ENCODE measurements around the gene APPL2.

Gene APPL2

DNA sequence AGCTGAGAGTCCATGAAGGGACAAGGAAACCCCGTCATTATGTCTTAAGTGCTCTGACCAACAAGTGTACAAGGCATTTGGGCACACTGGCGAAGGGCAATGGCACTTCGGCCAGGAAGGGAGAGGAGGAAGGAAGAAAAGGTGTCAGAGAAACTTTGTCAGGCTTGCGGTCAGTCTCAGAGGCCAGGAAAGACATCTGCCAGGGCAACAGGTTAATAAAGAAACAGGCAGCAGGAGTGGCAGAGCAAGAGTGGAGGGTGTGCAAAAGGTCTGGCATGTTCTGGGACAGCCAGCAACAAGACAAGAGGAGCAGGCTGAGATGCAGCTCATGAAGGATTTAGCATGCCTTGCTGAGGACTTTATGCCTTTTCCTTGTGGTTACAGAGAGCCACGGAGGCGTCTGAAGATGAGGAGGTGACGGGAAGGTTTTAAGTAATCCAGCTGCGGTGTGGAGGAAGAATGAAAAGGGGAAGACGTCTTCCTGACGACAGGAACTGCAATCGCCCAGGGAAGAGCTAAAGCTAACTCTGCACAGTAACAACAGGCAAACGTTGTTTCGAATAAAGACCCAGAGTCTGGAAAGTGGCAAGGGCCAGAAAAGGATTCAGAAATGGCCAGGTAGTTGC, 13.1 kb downstream of the APPL2 start:
- DNase-seq (ENCODE audit: low read depth, low spot score), result no peak

DNA sequence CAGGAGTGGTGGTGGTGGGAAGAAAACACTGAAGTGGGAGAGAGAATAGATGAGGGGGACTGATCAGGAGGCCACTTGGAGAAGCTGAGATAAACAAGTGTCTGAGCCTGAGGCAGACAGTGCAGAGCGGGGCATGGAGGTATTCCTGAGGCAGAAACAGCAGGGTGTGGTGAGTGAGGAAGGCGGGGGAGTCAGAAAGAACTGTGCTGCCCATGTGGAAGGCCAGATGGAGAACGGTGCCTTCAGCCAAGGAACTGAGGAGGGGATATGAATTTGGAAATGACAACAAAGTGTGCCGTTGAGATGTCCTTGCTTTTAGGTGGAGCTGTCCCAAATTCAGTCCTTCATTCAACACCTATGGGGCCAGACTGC, 13.7 kb downstream of the APPL2 start:
- no peak for DNase-seq (ENCODE audit: low read depth, low spot score)

DNA sequence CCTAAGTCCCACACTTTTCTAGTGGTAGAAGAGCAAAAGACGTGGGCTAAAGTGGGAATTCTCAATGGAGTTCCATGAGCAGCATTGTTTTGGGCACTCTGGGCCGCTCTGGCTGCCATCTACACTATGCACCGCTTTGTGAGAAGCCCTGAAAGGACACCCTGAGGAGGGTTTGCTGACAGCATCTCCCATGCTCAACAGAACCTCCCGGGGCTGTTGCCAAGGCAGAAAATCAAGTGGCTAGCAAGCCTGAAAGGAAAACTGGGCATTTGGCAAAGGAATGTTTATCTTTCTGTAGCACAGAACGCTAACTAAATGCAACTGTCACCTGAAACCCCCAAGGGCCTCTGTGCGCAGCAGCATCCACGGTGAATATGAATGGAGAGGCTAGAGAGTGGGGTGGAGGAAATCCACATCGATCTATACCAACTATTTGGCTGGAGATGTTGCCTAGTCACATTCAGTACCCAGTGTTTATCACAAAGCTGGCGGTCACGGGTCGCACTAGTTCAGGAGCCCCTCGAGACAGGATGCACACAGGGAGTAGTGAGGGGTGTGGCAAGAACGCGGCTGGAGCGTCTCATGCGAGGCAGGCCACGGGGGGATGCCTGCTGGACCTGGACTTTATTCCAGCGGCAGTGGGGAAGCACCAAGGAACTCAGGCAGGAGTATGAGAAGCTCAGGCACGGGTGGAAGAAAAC, 14.2 kb downstream of the APPL2 start:
- no peak for DNase-seq (ENCODE audit: low read depth, low spot score)

DNA sequence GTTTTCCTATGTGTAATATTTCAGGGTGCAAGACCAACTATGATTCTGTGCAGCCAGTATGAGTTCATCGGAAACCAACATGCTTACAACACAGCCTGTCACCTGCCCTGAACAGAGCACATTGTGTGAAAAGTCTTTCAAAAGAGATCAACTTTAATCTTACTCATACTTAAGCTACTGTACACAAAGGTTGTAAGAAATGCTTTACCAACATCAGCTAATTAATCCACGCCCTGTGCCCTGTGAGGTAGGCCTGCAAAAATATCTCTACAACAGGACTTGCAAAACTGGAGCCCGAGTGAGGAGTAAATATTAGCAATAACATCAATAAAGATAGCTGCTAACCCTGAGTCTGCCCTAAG, 15.1 kb downstream of the APPL2 start:
- DNase-seq (ENCODE audit: low read depth, low spot score), result no peak

DNA sequence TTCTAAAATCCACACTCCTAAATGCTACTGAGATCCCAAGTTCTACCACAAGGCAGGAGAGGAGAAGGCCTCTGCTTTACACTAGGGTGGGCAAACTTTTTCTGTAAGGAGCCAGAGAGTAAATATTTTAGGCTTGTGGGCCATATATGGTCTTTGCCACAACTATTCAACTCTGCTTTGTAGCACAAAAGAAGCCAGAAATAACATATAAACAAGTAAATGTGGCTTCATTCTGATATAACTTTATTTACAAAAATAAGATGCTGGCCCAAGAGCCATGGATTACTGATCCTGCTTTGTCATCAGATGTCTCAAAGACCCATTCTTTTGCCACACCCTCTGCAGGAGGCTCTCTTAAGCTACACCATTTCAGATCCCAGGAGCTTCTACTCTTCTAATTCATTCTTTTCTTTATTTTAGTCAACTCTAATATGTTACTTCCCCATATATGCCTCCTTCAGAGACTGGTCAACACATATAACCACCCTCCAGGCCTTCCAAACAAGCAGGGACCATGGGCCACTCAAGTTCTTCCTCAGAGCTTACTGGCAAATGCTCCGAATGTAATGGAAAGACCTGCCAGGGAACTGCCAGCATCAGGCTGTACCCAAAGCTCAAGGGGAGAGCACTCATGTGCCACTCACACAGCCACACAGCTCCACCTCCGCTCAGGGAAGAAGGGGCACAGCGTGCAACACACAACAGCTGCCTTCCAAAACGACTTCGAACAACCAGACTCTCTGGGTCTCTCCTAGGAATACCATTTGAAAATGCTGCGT, 15.6 kb downstream of the APPL2 start:
- no peak for DNase-seq (ENCODE audit: low read depth, low spot score)

DNA sequence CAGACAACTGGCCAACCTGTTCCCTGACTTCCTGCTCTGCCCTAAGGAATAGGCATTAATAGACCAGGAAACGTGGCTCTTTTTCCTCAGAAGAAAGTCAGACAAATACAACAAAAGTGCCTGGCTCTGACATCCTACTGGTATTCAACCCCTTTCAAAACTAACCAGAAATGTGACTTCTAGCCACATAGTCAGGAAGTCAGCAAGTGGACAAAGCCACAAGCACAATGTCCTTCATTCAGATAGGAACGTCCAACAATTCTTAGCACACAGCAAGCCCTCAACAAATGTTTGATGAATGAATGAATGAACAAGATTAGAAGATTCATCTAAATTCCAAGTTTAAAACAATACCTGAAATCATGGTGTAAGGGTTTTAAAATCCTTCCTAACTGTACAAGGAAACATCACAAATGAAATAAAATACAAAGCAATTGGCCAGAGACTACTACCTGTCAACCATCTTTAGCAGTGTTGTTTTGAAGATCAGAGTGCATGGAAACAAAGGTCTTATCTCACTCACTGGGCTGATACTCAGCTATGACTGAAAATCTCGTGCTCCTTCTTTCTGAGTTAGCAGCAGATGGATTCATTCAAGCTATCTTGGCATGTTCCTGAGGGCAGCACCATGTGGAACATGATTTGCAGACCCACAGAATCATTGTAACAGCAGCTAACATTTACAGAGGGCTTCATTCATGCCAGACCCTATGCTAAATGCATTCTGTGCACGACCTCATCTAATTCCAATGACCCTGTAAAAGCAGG, 16.5 kb downstream of the APPL2 start:
- no peak for DNase-seq (ENCODE audit: low read depth, low spot score)

DNA sequence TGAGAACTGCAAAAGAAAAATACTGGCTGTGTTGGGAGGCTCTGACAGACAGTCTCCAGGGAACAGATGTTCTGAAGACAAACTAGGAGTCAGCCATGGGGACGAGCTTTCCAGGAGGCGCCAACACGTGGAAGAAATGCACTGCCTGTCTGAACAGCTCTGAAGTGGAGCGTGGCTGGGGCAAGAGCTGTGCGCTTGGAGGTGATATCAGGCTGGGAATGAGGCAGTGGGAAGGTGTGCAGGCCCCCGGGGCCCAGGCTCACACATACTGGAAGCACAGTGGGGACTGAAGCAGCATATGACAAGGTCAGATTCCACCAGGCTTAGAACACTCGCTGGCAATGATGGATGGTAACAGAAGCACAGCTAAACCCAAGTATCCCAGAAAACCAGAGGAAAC, 17.5 kb downstream of the APPL2 start:
- DNase-seq (ENCODE audit: low read depth, low spot score), result no peak

DNA sequence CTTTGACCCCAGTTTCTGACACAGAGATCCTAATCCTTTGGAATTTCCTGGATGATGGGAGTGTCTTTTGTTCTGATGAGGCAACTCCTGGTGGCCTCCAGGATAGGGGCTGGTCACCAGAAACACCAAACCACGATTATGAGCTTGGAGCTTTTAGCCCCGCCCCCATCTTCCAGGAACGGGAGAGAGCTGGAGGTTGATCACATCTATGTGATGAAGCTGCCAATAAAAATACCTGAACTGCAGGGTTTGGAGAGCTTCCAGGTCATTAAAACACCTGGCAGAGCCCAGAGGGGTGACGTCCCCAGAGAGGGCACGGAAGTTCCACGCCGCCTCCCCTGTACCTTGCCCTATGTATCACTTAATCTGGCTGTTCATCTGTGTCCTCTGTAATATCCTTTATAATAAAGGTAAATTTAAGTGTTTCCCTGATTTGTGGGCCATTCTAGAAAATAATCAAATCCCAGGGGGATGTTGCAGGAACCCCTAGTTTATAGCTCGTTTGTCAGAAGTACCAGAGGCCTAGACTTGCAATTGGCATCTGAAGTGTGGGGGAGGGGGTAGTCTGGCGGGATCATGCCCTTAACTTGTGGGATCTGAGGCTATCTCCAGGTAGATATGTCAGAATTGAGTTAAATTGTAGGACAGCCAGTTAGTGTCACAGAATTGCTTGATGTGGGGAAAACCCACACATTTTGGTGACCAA, 21.2 kb downstream of the APPL2 start:
- no peak for DNase-seq (ENCODE audit: low read depth, low spot score)

DNA sequence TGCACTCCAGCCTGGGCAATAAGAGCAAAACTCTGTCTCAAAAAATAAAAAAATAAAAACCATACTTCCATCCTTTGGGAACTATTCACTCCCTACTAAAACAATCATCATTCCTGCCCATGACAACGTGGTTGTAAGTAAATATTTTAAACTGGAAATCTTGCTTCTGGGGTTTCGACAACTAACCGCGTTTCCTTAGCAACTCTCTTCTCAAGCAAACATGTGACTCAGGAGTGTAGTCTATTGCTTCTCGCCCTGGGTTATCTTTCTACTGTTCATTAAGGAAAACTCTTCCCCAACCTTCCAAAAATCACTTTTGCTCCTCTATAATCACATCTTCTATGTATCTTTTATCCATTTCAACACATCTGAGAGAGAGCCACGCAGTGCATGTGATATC, 21.8 kb downstream of the APPL2 start:
- no peak for DNase-seq (ENCODE audit: low read depth, low spot score)

DNA sequence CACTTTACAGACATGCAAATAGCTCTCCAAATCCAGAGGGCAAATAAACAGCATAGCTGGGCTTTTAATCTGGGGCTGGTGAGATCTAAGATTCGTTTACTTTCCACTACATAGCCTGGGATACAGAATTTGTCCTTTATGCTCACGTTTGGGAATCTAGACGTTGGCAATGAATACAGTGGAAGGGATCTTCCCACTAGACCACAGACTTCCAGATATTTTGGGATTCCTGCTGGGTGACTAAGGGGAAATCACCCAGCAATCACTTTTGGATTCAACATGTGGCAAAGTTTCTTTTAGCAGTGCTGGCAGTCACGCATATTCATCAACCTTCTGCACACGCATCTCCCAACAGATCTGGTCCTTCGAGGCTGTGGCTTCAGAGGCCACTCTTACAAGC, 23.5 kb downstream of the APPL2 start:
- DNase-seq (ENCODE audit: low read depth, low spot score), result no peak

DNA sequence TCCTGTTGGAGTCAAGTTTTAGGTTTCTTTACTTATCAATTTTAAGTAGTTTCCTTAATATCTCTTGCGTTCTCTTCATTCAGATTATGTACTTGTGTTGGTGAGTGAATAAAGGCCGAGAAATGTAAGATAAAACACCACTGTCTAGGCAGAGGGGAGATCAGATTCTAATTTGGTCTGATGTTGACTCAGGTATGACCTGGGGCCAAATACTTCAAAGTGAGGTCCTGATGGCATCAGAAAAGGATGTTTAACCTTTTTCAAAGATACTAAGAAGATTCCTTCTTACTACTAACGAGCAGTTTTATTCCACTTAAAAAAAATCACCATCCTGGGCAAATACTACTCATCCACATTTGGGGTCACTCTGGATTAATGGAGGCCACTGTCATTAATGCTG, 26.9 kb downstream of the APPL2 start:
- DNase-seq (ENCODE audit: low read depth, low spot score), result no peak

DNA sequence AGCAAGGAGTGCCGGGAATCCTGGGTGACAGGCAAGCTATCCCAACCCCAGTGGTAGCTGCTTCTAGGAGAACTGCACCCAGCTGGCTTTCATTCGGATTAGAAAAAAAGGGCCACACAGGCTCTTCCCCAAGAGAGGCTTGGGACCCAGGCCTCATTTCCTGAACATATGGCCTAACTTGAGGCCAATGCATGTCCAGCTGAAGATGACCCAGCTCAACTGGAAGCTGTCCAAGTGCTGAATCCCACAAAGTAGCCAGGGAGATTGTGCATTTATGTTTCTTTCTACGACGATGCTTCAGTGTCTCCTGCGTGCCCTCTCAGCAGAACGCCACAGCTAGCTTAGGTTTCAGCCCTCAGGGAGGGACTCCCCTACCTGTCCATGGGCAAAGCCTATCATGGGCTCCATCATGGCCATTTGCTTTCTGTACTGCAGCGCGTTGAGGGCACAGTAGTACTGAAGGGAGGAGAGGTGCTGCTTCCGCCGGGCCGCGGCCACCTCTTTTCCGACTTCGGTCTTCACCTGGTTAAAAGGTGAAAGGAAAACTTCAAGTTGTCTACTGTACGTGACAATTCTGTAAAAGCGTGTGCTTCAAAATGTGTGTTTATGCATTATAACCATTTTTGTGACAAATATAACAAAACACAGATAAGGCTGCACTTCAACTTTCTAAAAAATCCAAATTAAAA, 29.1 kb downstream of the APPL2 start:
- no peak for DNase-seq (ENCODE audit: low read depth, low spot score)

DNA sequence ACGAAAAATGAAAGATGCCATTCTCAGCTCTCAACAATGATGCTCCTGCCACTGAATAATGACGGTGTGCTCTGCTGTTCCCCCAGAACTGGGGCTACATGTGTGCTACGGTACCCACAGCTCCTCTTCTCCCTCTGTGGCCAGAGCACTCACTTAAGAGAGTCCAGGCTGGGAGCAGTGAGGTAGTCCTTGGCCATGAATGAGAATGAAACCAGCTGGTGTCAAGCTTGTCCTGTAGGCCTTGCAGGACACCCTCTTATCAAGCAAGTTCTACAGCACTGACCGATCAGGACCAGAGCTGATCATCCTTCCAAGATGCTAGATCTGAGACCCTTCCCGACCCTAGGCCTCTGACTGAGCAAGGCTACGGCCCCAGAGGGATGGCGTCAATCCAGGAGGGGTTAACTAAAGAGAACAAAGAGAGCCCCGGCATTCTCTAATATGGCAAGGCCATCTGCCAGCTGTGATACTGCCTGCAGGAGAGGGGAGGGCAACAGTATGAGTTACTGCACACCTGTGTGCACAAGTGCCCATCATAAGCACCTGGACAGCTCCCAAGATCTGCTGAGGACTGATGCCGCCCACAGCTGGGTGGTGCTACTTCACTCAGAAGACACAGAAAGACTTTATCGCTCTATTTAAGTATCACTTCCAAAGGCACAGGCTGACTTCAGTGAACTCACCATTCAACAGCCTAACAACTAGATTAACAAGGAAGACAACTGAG, 30.5 kb downstream of the APPL2 start:
- DNase-seq (ENCODE audit: low read depth, low spot score), result no peak

DNA sequence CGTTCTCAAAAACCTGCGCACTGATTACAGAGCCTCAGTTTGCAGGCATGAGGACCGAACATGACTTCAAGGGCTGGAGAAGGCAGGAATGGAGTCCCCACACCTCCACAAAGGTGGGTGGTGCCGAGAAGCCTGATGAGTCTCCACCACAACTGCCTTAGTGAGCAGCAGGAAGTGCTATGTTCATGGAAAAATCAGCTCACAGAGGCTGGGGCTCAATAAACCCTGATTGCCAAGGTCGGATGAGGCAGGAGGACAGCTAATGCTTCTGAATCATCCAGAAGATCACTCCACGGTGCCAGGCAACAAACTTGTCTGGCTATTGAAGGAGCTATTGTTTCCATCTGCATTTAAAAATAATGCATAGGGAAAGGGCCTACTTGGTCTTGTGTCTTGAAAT, 31.1 kb downstream of the APPL2 start:
- DNase-seq (ENCODE audit: low read depth, low spot score), result no peak

DNA sequence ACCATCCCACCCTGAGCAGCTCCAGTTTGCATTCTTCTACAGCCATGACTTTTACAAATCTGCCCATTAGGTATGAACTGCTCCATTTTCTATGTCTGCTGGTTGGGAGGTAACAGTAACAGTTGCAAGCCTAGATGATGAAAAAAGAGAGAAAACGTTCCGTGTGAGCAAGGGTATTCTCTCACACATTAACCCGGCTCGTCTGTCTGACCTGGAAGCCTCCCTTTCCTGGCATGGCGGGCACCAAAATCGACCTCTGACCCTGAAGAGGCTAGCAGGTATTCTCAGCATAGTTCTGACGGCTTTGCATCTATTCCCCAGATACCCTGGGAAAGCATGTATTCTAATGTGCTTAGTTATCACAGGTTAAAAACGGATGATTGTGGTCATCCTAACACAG, 31.8 kb downstream of the APPL2 start:
- no peak for DNase-seq (ENCODE audit: low read depth, low spot score)

DNA sequence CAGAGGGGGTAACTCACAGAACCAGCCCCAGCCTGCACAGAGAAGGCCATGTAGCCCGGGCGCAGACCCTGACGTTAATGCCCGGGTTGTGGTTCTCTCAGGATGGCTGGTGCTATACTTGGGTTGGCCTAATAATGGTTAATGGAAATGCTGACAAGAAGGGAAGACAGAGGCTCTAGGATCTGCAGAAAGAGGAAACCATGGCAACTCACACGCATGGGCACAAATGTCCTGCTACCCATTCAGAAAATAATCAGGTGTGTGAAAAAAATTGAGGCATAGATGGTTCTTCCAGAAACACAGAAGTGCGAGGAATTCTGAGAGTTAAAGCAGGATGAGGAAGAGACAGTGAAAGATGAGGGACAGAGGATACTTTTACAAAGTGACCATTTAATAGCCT, 33.8 kb downstream of the APPL2 start:
- no peak for DNase-seq (ENCODE audit: low read depth, low spot score)

DNA sequence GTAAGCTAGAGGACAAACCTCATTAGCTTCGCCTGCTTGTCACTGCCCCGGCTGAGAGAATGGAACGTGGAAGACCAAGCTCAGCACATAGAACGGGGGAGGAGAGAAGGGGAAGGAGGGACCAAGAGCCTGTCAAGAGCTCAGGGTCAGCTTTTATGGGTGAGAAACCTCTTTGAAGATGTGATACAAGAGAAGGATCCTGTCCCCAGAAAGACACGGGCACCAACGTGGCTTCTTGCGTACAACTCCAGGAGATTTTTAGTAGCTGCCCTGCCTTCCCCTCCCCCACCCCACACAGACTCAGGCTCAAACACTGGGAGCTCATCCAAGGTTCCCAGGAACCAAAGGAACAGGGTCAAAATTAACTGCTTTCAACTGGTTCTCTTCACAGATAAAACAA, 34.7 kb downstream of the APPL2 start:
- no peak for DNase-seq (ENCODE audit: low read depth, low spot score)

DNA sequence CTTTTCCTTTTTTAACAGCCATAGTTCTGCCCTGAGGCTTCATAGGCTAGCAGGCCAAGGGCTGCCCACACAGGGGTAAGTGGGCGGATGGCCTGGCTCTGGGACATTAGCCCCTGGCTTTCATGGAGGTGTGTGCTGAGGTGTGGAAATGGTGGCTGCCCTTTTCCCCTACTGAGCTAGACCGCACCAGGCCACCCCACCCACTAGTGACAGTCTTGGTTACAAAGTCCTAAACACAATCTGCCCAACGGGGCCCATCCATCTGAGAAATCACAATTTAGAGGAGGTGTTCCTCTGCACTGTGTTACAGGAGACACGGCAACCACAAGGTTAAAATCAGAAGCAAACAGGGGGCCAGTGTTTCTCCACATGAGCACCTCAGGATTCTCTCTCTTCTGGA, 35.6 kb downstream of the APPL2 start:
- no peak for DNase-seq (ENCODE audit: low read depth, low spot score)

DNA sequence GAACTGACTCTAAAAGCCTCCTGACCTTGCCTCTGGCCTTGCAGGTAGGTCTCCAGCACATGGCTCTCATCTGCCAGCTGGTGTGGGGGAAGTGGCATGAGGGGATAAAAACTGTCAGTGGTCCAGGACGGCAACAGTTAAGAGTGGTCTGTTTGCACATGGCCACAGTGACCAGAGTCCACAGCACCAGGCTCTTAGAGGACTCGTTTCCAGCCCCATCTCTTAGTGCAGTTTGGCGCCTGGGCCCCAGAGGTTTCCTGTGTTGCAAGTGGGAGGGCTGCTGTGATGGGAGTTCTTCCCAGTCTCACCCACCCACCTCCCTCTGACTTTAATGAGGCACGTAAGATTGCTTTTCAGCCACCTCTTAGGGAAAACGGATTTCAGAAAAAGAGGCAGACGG, 37.0 kb downstream of the APPL2 start:
- no peak for DNase-seq (ENCODE audit: low read depth, low spot score)

DNA sequence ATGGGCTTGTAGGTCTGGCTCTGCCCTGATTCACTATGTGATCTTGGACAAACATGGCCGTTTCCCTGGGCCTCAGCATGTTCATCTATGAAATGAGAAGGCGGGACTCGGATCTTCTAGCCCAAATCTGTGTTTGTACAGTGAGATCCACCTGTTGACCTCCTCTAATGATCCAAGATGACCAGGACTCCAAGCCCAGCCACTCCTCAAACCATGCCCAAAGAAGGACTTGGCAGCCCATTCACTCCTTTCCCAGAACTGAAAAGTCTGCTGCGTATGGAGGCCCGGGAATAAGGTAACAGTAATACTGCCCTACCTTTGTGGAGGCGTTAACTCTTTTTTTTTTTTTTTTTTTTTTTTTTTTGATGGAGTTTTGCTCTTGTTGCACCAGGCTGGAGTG, 39.9 kb downstream of the APPL2 start:
- no peak for DNase-seq (ENCODE audit: low read depth, low spot score)

DNA sequence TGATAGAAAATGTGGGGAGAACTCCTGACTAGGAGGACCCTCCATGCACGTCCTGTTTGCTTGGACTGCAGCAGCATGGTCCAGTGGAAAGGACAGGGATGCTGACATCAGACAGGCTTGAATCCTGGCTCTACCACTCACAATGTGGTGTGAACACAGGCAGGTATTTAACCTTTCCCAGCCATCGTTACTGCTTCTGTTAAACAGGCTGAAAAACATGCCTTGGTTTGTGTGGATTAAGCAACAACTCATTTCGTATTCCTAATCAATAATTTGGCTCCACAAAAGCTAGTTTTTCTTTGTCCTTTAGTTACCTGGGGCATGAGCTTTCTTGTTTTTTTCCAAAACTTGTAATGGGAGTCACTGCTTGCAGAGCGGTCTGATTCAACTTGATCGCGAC, 41.0 kb downstream of the APPL2 start:
- DNase-seq (ENCODE audit: low read depth, low spot score), result no peak

Data from iPS DF 19.7 (cell line).